ENCODE results near the gene USP13.

Gene USP13

DNA sequence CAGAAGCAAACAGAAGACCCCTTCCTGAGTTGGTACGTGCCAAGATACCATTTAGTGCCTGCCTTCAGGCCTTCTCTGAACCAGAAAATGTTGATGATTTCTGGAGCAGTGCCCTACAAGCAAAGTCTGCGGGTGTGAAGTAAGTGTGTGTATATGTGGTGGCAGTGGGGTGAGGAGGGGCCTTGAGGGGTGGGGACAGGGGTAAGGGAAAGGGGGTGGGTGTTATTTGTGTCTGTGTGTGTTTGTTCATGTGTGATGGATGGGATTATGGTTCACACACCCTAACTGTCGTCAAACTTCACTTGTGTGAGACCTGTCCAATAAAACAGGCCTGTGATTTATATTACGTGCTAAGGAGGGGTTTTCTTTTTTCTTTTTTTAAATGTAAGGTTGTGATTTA lies 92.2 kb downstream of the USP13 start:
- DNase-seq (ENCODE audit: low read depth) = no peak
- no peak overlapping the region for H3K4me3 ChIP-seq (ENCODE audit: low read length)
- TF ChIP-seq CTCF (conservative IDR thresholded peaks at IDR 0.05; ENCODE audit: low read depth, low read length) = no peak

DNA sequence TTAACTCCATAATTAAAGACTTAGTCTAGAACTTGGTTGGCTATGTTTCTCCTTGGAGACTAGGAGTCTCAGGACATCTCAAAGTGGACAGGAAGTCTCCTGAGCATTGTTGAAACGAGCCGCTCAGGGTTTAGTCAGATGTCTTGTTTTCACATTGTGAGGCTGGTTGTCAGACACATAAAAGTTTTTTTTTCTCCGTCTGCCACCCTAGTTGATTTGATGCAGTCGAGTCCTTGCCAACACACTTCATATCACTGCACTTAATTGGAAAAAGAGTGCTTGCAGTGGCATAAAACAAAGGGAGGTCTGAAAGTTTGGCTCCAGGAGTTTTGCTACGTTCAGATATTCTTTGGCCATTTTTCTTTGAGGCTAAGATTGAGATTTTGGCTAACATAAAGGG lies 92.9 kb downstream of the USP13 start:
- TF ChIP-seq CTCF (conservative IDR thresholded peaks at IDR 0.05; ENCODE audit: low read depth, low read length) = no peak
- no peak for DNase-seq (ENCODE audit: low read depth)
- no peak overlapping the region for H3K4me3 ChIP-seq (ENCODE audit: low read length)

- peak; percentile 84 for TF ChIP-seq CTCF (conservative IDR thresholded peaks at IDR 0.05; ENCODE audit: low read depth, low read length)
- no peak for DNase-seq (ENCODE audit: low read depth)
- no peak overlapping the region for H3K4me3 ChIP-seq (ENCODE audit: low read length)
These were observed 98.0 kb downstream of the USP13 start for GRCh38 chr3:179750720-179751328.

DNA sequence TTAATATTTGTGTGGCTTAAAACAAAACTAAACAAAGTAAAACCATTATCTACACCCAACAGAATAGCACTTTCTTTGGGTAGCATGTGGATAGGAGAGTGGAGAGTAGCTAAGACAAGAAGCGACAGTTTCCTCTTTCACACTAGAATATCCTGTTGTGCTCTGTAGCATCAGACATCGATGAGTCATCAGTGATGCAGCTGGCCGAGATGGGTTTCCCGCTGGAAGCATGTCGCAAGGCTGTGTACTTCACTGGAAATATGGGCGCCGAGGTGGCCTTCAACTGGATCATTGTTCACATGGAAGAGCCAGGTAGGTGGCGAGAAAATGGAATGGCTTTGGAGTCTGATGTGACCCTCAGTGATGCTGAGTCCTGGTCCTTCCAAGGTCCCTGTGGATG lies 108.1 kb downstream of the USP13 start:
- DNase-seq (ENCODE audit: low read depth) = no peak
- no peak overlapping the region for H3K4me3 ChIP-seq (ENCODE audit: low read length)
- no peak for TF ChIP-seq CTCF (conservative IDR thresholded peaks at IDR 0.05; ENCODE audit: low read depth, low read length)

DNA sequence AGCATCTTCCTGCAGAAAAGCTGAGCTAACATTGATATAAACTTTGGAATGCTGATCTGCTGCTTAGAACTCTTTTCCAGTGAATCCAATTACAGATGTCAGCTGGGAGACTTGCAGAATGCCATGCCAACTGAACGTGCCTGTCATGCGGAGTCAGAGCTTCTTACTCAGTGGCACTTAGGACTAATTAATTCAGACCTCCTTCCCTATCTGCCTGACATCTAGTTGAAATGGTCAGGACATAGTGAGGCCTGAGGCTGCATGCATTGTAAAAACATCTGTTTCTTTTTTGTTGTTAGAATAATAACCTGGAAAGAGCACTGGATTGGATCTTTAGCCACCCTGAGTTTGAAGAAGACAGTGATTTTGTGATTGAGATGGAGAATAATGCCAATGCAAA lies 112.6 kb downstream of the USP13 start:
- no peak overlapping the region for H3K4me3 ChIP-seq (ENCODE audit: low read length)
- no peak for DNase-seq (ENCODE audit: low read depth)
- TF ChIP-seq CTCF (conservative IDR thresholded peaks at IDR 0.05; ENCODE audit: low read depth, low read length) = no peak

- TF ChIP-seq CTCF (conservative IDR thresholded peaks at IDR 0.05; ENCODE audit: low read depth, low read length) = no peak
- no peak overlapping the region for H3K4me3 ChIP-seq (ENCODE audit: low read length)
- no peak for DNase-seq (ENCODE audit: low read depth)
These were observed 113.7 kb downstream of the USP13 start for GRCh38 chr3:179766416-179767133.

DNA sequence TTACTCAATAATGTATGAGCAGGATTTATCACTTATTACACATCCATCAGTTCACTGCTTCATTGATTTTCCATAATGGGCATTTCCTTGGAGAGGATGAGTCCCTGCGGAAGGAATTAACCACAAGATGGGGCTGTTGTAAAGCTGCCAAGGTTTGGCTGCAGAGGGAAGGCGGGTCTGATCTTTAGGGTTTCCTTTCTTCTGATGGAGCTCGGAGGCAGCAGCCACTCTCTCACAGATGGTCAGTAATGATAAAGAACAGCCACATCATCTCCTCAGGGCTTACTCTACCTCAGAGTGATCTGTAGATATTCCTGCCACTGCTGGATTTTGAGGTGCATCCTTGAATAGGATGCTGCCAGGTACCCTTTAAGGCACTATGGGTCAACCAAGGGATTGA lies 115.2 kb downstream of the USP13 start:
- peak; percentile 77 for TF ChIP-seq CTCF (conservative IDR thresholded peaks at IDR 0.05; ENCODE audit: low read depth, low read length)
- H3K4me3 ChIP-seq (ENCODE audit: low read length) = no peak overlapping the region
- no peak for DNase-seq (ENCODE audit: low read depth)

Measured in retinal pigment epithelial cell (primary cell).